Measurements from ENCODE around the gene SLC1A1. TPM values are rescaled to one million over a fixed set of nuclear protein-coding genes. Genes with fewer than 3 reads are reported as not detected.

SLC1A1 gene
- total RNA-seq, 1 donor from 2014 or later = not detected

DNA sequence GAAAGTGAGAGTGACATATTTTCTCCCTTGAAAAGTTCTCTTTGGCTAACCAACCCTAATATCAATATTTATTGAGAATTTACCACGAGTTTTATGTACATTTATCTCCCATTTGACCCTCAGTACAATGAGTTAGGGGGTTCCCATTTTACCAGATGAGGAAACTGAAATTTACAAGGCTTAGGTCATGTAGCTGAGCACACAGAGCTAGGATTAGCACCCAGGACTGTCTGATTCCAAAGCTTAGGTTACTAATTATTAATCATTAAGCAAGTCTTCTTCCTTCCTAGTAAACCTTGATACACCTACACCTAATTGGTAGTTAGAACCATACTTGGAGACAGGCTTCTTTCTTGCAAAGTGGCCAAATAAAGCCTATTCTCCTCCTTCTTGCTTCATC lies 12.2 kb downstream of the SLC1A1 start:
- H3K36me3 ChIP-seq (ENCODE audit: control insufficient read depth in 3 of 3, insufficient read depth in 3 of 3, low read length in 3 of 3) = no peaks in the 10 kb centered on the region
- H3K4me1 ChIP-seq (ENCODE audit: control insufficient read depth in 3 of 3, insufficient read depth in 3 of 3, low read length in 3 of 3) = no peaks in the 10 kb centered on the region
- H3K27ac ChIP-seq (ENCODE audit: low read depth, low read length) = no peak overlapping the region
- no peak overlapping the region for H3K4me3 ChIP-seq (ENCODE audit: low read length in 3 of 3)
- no peak overlapping the region for H3K9ac ChIP-seq (ENCODE audit: low read depth in 1 of 3, low read length in 3 of 3)
- no peaks in the 10 kb centered on the region for H3K27me3 ChIP-seq (ENCODE audit: control insufficient read depth in 3 of 3, insufficient read depth in 3 of 3, low read length in 3 of 3)
- H3K9me3 ChIP-seq (ENCODE audit: control insufficient read depth in 3 of 3, low read length in 3 of 3) = no peaks in the 10 kb centered on the region

DNA sequence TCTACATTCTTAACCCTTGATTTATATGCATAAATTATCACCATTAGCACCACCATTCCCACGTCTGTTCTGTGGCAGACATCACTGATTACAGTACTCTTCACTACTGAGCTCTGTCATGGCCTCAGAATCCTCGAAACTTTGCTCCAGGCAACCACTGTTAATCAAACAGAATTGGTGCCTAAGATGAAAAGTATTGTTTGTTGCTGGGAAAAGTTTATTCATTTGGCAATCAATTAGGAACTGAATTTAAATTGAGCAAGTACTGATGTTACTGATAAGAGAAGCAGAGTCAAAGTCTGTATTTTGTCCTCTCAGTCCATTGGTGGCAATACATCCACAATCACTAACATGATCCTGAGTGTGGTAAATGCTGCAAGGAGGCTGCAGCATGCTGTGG lies 12.8 kb downstream of the SLC1A1 start:
- Histone ChIP-seq H3K27ac (ENCODE audit: low read depth, low read length) (no peak overlapping the region), H3K9ac (ENCODE audit: low read depth in 1 of 3, low read length in 3 of 3) (no peak overlapping the region), H3K9me3 (ENCODE audit: control insufficient read depth in 3 of 3, low read length in 3 of 3) (no peaks in the 10 kb centered on the region), H3K4me1 (ENCODE audit: control insufficient read depth in 3 of 3, insufficient read depth in 3 of 3, low read length in 3 of 3) (no peaks in the 10 kb centered on the region), H3K4me3 (ENCODE audit: low read length in 3 of 3) (no peak overlapping the region), H3K36me3 (ENCODE audit: control insufficient read depth in 3 of 3, insufficient read depth in 3 of 3, low read length in 3 of 3) (no peaks in the 10 kb centered on the region), H3K27me3 (ENCODE audit: control insufficient read depth in 3 of 3, insufficient read depth in 3 of 3, low read length in 3 of 3) (no peaks in the 10 kb centered on the region)

DNA sequence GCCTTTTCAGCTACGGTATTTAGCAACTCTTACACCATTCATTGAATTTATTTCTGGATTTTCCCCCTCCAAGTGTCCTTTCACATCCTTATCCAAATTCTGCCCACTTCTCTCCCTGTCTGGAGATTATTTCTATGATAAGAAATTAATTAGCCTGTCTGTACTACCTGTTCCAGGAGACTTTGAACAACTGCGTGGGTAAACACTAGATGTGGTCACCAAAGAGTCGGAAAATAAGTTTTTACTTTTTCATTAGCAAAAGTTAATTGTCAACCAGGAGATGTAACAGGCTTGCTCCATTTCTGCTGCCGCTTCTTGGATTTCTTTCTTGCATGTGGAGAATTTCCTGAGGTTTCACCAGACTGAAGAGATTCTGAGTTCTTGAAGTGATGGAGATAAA lies 14.0 kb downstream of the SLC1A1 start:
- Histone ChIP-seq H3K9ac (ENCODE audit: low read depth in 1 of 3, low read length in 3 of 3) (no peak overlapping the region), H3K4me3 (ENCODE audit: low read length in 3 of 3) (no peak overlapping the region), H3K27me3 (ENCODE audit: control insufficient read depth in 3 of 3, insufficient read depth in 3 of 3, low read length in 3 of 3) (no peaks in the 10 kb centered on the region), H3K4me1 (ENCODE audit: control insufficient read depth in 3 of 3, insufficient read depth in 3 of 3, low read length in 3 of 3) (no peaks in the 10 kb centered on the region), H3K27ac (ENCODE audit: low read depth, low read length) (no peak overlapping the region), H3K9me3 (ENCODE audit: control insufficient read depth in 3 of 3, low read length in 3 of 3) (no peaks in the 10 kb centered on the region), H3K36me3 (ENCODE audit: control insufficient read depth in 3 of 3, insufficient read depth in 3 of 3, low read length in 3 of 3) (no peaks in the 10 kb centered on the region)

GRCh38 chr9:4506490-4506889 lies 16.2 kb downstream of the SLC1A1 start:
- H3K27me3 ChIP-seq (ENCODE audit: control insufficient read depth in 3 of 3, insufficient read depth in 3 of 3, low read length in 3 of 3) = no peaks in the 10 kb centered on the region
- H3K9me3 ChIP-seq (ENCODE audit: control insufficient read depth in 3 of 3, low read length in 3 of 3) = no peaks in the 10 kb centered on the region
- H3K4me3 ChIP-seq (ENCODE audit: low read length in 3 of 3) = no peak overlapping the region
- no peak overlapping the region for H3K27ac ChIP-seq (ENCODE audit: low read depth, low read length)
- H3K9ac ChIP-seq (ENCODE audit: low read depth in 1 of 3, low read length in 3 of 3) = no peak overlapping the region
- no peaks in the 10 kb centered on the region for H3K36me3 ChIP-seq (ENCODE audit: control insufficient read depth in 3 of 3, insufficient read depth in 3 of 3, low read length in 3 of 3)
- no peaks in the 10 kb centered on the region for H3K4me1 ChIP-seq (ENCODE audit: control insufficient read depth in 3 of 3, insufficient read depth in 3 of 3, low read length in 3 of 3)

- Histone ChIP-seq H3K4me1 (ENCODE audit: control insufficient read depth in 3 of 3, insufficient read depth in 3 of 3, low read length in 3 of 3) (no peaks in the 10 kb centered on the region), H3K9me3 (ENCODE audit: control insufficient read depth in 3 of 3, low read length in 3 of 3) (no peaks in the 10 kb centered on the region), H3K27me3 (ENCODE audit: control insufficient read depth in 3 of 3, insufficient read depth in 3 of 3, low read length in 3 of 3) (no peaks in the 10 kb centered on the region), H3K27ac (ENCODE audit: low read depth, low read length) (no peak overlapping the region), H3K9ac (ENCODE audit: low read depth in 1 of 3, low read length in 3 of 3) (no peak overlapping the region), H3K36me3 (ENCODE audit: control insufficient read depth in 3 of 3, insufficient read depth in 3 of 3, low read length in 3 of 3) (no peaks in the 10 kb centered on the region), H3K4me3 (ENCODE audit: low read length in 3 of 3) (no peak overlapping the region)
Measured at GRCh38 chr9:4507306-4508130, 17.2 kb downstream of the SLC1A1 start.

DNA sequence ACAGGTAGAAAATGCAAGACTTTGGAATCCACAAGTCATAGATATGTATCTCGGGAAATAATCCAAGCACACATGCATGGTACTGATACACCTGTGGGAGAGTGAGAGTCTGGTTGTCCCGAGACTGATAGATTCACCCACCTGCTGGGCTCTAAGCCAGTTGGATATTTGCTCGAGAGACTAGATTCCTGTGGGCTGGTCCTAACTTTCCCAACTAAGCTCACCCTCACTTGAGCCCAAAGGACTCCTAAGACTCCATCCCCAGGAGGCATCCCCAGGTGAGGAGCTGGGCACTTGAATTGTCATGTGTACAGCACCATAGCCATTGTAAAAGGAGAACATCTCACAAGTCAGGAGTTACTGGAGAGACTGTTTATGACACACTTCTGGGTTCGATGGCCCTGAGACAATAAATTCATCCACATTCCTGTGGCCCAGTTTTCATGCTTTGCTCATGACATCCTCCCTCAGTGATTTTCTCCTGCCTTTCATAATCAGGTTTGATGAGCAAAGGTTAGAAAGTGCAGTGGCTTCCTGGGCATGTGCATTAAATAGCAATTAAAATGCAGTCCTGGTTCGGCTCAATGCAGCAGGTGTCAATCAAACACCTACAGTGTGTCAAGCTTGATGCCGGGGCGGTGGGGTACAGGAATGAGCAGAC lies 18.1 kb downstream of the SLC1A1 start:
- no peak overlapping the region for H3K9ac ChIP-seq (ENCODE audit: low read depth in 1 of 3, low read length in 3 of 3)

GRCh38 chr9:4508907-4509589 lies 18.8 kb downstream of the SLC1A1 start:
- H3K9ac ChIP-seq (ENCODE audit: low read depth in 1 of 3, low read length in 3 of 3) = no peak overlapping the region
- no peaks in the 10 kb centered on the region for H3K27me3 ChIP-seq (ENCODE audit: control insufficient read depth in 3 of 3, insufficient read depth in 3 of 3, low read length in 3 of 3)
- no peaks in the 10 kb centered on the region for H3K36me3 ChIP-seq (ENCODE audit: control insufficient read depth in 3 of 3, insufficient read depth in 3 of 3, low read length in 3 of 3)
- H3K9me3 ChIP-seq (ENCODE audit: control insufficient read depth in 3 of 3, low read length in 3 of 3) = no peaks in the 10 kb centered on the region
- no peaks in the 10 kb centered on the region for H3K4me1 ChIP-seq (ENCODE audit: control insufficient read depth in 3 of 3, insufficient read depth in 3 of 3, low read length in 3 of 3)
- H3K27ac ChIP-seq (ENCODE audit: low read depth, low read length) = no peak overlapping the region
- no peak overlapping the region for H3K4me3 ChIP-seq (ENCODE audit: low read length in 3 of 3)

More for the DNA sequence above, 18.1 kb downstream of the SLC1A1 start:
- no peaks in the 10 kb centered on the region for H3K4me1 ChIP-seq (ENCODE audit: control insufficient read depth in 3 of 3, insufficient read depth in 3 of 3, low read length in 3 of 3)
- no peak overlapping the region for H3K27ac ChIP-seq (ENCODE audit: low read depth, low read length)
- H3K36me3 ChIP-seq (ENCODE audit: control insufficient read depth in 3 of 3, insufficient read depth in 3 of 3, low read length in 3 of 3) = no peaks in the 10 kb centered on the region
- H3K27me3 ChIP-seq (ENCODE audit: control insufficient read depth in 3 of 3, insufficient read depth in 3 of 3, low read length in 3 of 3) = no peaks in the 10 kb centered on the region
- no peak overlapping the region for H3K4me3 ChIP-seq (ENCODE audit: low read length in 3 of 3)
- H3K9me3 ChIP-seq (ENCODE audit: control insufficient read depth in 3 of 3, low read length in 3 of 3) = no peaks in the 10 kb centered on the region

- Histone ChIP-seq H3K9me3 (ENCODE audit: control insufficient read depth in 3 of 3, low read length in 3 of 3) (no peaks in the 10 kb centered on the region), H3K27ac (ENCODE audit: low read depth, low read length) (no peak overlapping the region), H3K27me3 (ENCODE audit: control insufficient read depth in 3 of 3, insufficient read depth in 3 of 3, low read length in 3 of 3) (no peaks in the 10 kb centered on the region), H3K9ac (ENCODE audit: low read depth in 1 of 3, low read length in 3 of 3) (no peak overlapping the region), H3K36me3 (ENCODE audit: control insufficient read depth in 3 of 3, insufficient read depth in 3 of 3, low read length in 3 of 3) (no peaks in the 10 kb centered on the region), H3K4me1 (ENCODE audit: control insufficient read depth in 3 of 3, insufficient read depth in 3 of 3, low read length in 3 of 3) (no peaks in the 10 kb centered on the region), H3K4me3 (ENCODE audit: low read length in 3 of 3) (no peak overlapping the region)
Measured at GRCh38 chr9:4509590-4509984, 19.3 kb downstream of the SLC1A1 start.

DNA sequence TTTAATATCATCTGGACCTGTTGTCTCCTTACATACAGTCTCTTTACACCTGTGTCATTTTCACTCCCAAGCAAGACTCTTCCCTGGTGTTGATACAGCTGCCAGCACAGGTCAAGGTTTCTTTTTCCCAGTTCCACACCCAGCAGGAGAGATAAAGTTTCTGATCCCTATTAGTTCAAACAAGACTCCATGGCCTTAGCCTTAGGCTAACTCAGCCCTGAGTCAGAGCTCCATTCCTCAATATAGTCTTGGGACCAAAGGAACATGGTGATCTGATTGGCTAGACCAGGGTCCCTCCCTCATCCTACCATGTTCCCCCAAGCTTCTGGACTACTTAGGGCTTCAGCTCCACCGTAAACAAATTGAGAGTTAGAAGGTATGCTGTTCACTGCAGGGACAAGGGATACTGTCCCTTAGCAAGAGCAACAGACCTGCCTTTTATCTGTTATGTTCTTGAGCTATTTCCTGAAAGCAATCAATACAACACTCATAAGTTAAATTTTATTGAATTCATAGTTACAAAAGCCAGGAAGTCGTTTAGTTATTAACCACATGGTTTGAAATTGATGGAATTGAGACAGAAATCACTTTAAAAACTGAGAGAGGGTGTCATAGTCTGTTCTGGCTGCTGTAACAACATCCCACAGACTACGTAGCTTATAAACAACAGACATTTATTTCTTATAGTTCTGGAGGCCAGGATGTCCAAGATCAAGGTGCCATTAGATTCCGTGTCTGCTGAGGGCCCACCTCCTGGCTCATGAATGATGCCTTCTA lies 20.5 kb downstream of the SLC1A1 start:
- H3K9ac ChIP-seq (ENCODE audit: low read depth in 1 of 3, low read length in 3 of 3) = no peak overlapping the region
- H3K4me1 ChIP-seq (ENCODE audit: control insufficient read depth in 3 of 3, insufficient read depth in 3 of 3, low read length in 3 of 3) = no peaks in the 10 kb centered on the region
- no peaks in the 10 kb centered on the region for H3K36me3 ChIP-seq (ENCODE audit: control insufficient read depth in 3 of 3, insufficient read depth in 3 of 3, low read length in 3 of 3)
- H3K9me3 ChIP-seq (ENCODE audit: control insufficient read depth in 3 of 3, low read length in 3 of 3) = no peaks in the 10 kb centered on the region
- H3K27ac ChIP-seq (ENCODE audit: low read depth, low read length) = no peak overlapping the region
- no peak overlapping the region for H3K4me3 ChIP-seq (ENCODE audit: low read length in 3 of 3)
- no peaks in the 10 kb centered on the region for H3K27me3 ChIP-seq (ENCODE audit: control insufficient read depth in 3 of 3, insufficient read depth in 3 of 3, low read length in 3 of 3)

All from skeletal muscle tissue (tissue), 4 donors.